CMK (cell line): ENCODE results near the gene VAV3.
"Not testable (repeated sequence)": the region's sequence is repeated elsewhere in the genome, so short reads cannot be mapped to it uniquely, and the experiment has no call there.

ENCODE experiments used
- DNase-seq: peaks from one replicate; pipeline ENCODE4 v3.0.0-alpha.2; 2010; ENCODE audit warnings: low read depth

Gene VAV3

DNA sequence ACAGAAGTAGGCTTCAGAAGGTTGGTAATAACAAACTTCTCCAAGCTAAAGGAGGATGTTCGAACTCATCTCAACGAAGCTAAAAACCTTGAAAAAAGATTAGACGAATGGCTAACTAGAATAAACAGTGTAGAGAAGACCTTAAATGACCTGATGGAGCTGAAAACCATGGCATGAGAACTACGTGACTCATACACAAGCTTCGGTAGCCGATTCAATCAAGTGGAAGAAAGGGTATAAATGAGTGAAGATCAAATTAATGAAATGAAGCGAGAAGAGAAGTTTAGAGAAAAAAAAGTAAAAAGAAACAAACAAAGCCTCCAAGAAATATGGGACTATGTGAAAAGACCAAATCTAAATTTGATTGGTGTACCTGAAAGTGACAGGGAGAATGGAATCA lies 231.6 kb downstream of the VAV3 start:
- DNase-seq: not testable (repeated sequence)

GRCh38 chr1:107727866-107728265 lies 237.1 kb downstream of the VAV3 start:
- DNase-seq: no peak

DNA sequence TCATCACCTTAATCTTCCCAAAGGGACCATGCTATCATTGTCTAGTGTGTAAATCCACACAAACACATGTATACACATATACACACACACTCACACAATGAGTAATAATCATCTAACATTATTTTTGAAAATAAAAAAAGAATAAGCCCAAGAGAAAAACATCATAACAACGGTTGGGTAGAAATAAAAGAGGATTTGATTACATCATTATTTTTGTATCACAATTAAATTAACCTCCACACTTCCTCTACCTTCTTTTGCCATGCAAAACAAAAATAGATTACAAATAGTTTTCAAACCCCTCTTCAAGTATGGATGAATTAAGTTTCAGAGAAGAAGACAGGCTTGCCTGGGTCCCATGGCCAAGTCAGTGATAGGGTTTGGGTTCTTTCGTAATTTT lies 238.1 kb downstream of the VAV3 start:
- DNase-seq: no peak

- no peak for DNase-seq
Measured at GRCh38 chr1:107724648-107725047, 240.3 kb downstream of the VAV3 start.

DNA sequence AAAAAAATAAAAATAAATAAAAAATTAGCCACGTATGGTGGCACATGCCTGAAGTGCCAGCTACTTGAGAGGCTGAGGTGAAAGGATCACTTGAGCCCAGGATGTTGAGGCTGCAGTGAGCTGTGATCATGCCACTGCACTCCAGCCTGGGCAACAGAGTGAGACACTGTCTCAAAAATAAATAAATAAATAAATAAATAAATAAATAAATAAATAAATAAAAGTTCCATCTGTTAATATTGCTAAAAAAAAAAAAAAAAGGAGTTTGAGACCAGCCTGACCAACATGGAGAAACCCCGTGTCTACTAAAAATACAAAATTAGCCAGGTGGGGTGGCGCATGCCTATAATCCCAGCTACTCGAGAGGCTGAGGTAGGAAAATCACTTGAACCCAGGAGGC lies 244.8 kb downstream of the VAV3 start:
- DNase-seq: not testable (repeated sequence)

- DNase-seq: no peak
Measured at GRCh38 chr1:107710005-107710404, 255.0 kb downstream of the VAV3 start.

DNA sequence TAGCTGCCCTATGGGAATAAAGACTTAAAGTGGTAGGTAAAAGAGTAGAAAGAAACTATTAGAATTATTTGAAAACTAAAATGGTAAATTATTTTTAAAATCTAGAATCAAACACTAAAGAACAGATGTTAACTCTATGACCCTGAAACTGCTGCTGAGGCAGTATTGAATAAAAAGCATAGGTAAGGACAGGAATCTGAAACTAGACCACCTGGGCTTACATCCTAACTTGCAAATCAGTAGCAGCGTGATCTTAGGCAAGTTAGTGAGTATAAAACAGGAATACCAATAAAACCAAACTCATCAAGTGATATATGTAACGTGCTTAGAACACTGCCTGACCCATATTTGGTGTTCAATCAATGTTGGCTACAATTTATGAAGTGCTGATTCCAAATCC lies 257.9 kb downstream of the VAV3 start:
- no peak for DNase-seq

DNA sequence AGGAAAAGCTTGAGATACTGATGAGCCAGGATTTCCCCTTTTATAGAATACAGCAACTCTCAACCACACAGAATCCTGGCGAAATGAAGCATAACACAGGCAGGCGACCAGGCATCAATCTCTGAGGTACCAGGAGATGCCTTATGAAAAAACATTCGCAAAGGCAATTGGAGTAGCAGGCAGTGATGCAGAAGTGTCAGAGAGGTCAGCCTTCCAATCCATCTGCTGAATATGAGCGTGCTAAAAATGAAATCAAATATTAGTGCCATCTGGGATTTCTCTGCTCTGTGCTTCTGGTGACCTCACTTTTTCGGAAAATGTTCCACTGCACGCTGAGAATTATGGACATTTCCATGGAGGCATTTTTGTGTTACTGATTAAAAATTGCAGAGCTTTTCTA lies 258.8 kb downstream of the VAV3 start:
- no peak for DNase-seq

- DNase-seq: no peak
Measured at GRCh38 chr1:107704911-107705310, 260.1 kb downstream of the VAV3 start.

- no peak for DNase-seq
Measured at GRCh38 chr1:107702946-107703571, 261.9 kb downstream of the VAV3 start.

DNA sequence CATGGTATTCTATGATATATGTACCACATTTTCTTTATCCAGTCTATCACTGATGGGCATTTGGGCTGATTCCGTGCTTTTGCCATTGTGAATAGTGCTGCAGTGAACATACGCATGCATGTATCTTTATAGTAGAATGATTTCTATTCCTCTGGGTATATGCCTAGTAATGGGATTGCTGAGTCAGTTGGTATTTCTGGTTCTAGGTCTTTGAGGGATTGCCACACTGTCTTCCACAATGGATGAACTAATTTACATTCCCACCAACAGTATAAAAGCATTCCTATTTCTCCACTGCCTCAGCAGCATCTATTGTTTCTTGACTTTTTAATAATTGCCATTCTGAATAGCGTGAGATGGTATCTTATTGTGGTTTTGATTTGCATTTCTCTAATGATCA lies 264.3 kb downstream of the VAV3 start:
- DNase-seq: not testable (repeated sequence)

GRCh38 chr1:107698161-107698560 lies 266.8 kb downstream of the VAV3 start:
- DNase-seq: no peak

DNA sequence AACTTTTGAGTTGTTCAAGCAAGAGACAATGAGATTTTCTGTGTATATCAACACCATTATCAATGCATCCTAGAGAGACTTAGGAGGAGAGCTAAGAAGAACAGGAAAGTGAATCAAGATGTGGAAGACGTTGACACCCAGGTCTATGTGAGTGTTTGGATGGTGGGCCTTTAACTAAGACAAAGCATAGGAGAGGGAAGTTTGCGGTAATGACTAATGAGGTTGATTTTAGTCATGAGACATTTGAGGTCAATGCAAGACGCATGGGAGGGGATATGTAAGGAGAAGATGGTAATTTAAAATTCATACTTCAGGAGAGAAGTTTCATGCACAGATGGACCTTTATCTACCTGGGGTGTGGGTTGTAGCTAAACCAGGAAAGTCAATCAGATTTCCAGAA lies 269.6 kb downstream of the VAV3 start:
- DNase-seq: no peak

- DNase-seq: no peak
Measured at GRCh38 chr1:107692580-107693345, 272.2 kb downstream of the VAV3 start.

- DNase-seq: no peak
Measured at GRCh38 chr1:107691540-107691939, 273.4 kb downstream of the VAV3 start.

DNA sequence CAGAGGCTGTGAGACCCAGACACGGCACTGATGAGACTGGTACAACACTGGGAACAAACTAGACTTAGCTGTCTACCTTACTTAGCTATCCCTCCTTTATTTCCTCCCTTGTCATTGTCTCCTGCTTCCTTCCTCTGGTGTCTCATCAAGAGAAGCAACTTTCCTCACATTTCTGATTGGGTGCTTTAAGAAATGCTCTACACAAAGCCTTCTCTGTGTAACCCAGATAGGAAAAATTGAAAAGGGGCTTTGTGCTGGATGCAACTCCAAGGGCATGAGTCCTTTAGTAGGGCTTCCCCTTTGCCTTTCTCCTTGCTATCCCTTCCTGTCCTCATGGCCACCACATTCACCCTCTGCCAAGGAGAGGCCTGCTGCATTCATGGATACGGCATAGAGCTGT lies 274.5 kb downstream of the VAV3 start:
- no peak for DNase-seq

DNA sequence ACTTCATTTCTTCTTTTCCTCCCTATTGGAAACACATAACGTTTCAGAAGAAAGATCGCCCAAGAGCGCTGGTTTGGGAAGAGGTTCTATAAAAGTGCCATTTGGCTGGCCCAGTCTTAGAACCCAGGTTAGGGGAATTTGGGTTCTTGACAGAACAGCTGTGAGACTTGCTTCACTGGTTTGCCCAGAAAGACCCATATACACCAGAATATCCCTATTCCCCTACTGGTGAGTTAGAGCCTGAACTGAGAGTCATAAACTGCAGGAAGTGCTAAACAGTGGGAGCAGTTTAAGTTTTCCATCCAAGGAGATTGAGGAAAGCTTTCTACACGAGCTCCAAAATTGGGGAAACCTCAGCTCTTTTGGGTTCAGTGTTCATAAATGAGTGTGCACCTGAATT lies 275.2 kb downstream of the VAV3 start:
- no peak for DNase-seq

DNA sequence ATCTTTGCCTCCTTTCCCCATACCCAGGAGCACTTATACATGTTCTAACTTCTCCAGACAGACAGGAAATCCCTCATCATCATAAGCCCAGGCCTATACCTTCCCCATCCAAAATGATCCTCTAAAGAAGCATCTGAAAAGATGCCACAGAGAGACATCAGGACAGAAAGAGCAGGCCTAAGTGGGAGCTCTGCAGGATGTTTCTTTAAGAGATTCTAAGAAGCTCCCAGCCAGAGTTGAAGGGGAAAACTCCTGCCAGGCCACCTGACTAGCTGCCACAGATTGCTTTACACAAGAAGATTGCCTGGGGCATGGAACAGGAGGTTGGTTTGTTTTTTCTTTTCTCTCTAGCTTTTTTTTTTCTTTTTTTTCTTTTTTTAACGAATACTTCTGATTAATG lies 275.8 kb downstream of the VAV3 start:
- no peak for DNase-seq

GRCh38 chr1:107687849-107688753 lies 276.9 kb downstream of the VAV3 start:
- DNase-seq: no peak

GRCh38 chr1:107683683-107684082 lies 281.3 kb downstream of the VAV3 start:
- DNase-seq: no peak

DNA sequence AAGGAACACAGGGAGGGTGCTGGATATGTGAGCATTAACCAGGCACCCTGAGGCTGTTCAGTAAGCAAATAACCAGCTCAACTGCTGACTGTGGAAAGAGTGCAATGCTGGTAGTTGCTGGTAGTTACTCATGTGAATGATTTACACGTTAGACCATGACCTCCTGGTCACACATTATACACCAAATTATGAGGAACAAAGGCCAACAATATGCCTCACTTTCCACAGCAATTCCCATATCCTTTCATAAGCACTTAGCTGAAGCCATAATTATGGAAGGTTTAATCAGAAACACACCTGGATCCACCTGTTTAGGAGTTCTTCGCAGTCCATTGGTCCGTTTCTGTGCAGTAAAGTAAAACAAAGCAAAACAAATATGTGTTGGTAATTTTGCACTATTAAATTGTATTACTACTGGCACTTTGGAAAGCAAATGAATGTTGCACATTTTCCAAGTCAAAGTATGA lies 281.8 kb downstream of the VAV3 start:
- DNase-seq: no peak

- no peak for DNase-seq
Measured at GRCh38 chr1:107682467-107682866, 282.5 kb downstream of the VAV3 start.

GRCh38 chr1:107681001-107681479 lies 283.9 kb downstream of the VAV3 start:
- no peak for DNase-seq
